ENCODE results near the gene POLD3. TPM values are rescaled to one million over a fixed set of nuclear protein-coding genes. Genes with fewer than 3 reads are reported as not detected.
A peak's percentile ranks its signal among the peaks of the same experiment; 100 is the strongest.

The POLD3 gene
- total and polyA plus RNA-seq, 2 donors (not counting 1 experiment from before 2014, with no cell fraction given) = 4.6 to 17.6 TPM

DNA sequence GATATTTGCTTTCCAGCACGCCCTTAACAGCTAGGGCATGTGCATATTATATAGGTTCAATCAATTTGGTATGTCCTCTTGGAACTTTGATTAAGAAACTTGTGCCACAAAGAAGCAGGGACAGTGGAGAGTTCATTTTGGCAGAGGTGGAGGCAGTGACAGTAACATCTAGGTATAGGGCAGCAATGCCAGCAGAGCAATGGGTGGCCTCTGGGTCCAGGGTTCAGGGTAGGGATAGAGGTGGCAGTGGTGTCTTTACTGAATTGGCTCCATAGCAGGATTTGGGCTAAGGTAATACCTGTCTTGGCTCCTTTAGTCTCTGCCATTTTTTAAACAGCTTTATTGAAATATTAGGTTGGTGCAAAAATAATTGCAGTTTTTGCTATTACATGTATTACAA is 24.4 kb upstream of the POLD3 start:
- no peaks in the 10 kb centered on the region for H3K4me1 Mint-ChIP-seq
- no peaks in the 10 kb centered on the region for H4K20me1 ChIP-seq (ENCODE audit: control insufficient read depth, insufficient read depth, low read length, poor library complexity, severe bottlenecking)
- no peak overlapping the region for H3K9ac ChIP-seq (ENCODE audit: low read length)
- no peak overlapping the region for H3K4me2 ChIP-seq (replicated peaks; ENCODE audit: low read depth, low read length, poor library complexity, severe bottlenecking)
- TF ChIP-seq EZH2 (IDR thresholded peaks at IDR 0.05; ENCODE audit: borderline replicate concordance, insufficient read depth, low read depth, low read length, poor library complexity, severe bottlenecking) = no peak
- no peaks in the 10 kb centered on the region for H3K9me3 ChIP-seq (ENCODE audit: control extremely low read depth in 1 of 3, control insufficient read depth in 2 of 3, insufficient read depth in 1 of 3, low read length in 2 of 3)
- intact Hi-C loops (cut with micrococcal nuclease) = no loop called here
- peaks cover 0 to 4% (median 0%) of the 10 kb centered on the region in 4 experiments for H3K27me3 ChIP-seq (replicated peaks in 1 of 4; ENCODE audit: control extremely low read depth in 1 of 4, control insufficient read depth in 3 of 4, insufficient read depth in 4 of 4, low read length in 3 of 4)
- H3K4me1 ChIP-seq (ENCODE audit: control insufficient read depth in 2 of 2, insufficient read depth in 2 of 2, low read length in 2 of 2) = no peaks in the 10 kb centered on the region
- no peak overlapping the region for H2AFZ ChIP-seq (ENCODE audit: insufficient read depth, low read depth, low read length, poor library complexity, severe bottlenecking)
- no peak overlapping the region for H3K4me3 ChIP-seq (ENCODE audit: control extremely low read depth in 1 of 5, extremely low read depth in 1 of 5, insufficient read depth in 1 of 5, low read depth in 2 of 5, low read length in 4 of 5)
- DNase-seq = no peak
- H3K9me3 Mint-ChIP-seq (ENCODE audit: insufficient read depth) = no peaks in the 10 kb centered on the region
- H3K4me3 Mint-ChIP-seq = no peak overlapping the region
- ChIA-PET POLR2A (no interaction called here), CTCF (interaction anchor here (6.0 kb wide), 1 partner anchor 115 kb away, joined by 53 read pairs; no protein-coding TSS in a partner anchor)
- no peak overlapping the region for H3K27ac ChIP-seq (ENCODE audit: low read length in 2 of 2)
- H3K36me3 ChIP-seq (replicated peaks in 1 of 2; ENCODE audit: control extremely low read depth in 1 of 2, control insufficient read depth in 1 of 2, extremely low read depth in 1 of 2, insufficient read depth in 2 of 2, low read length in 1 of 2) = no peaks in the 10 kb centered on the region
- peaks cover 33% of the 10 kb centered on the region for H3K27me3 Mint-ChIP-seq
- no peak for ATAC-seq (ENCODE audit: low read depth)
- no peaks in the 10 kb centered on the region for H3K79me2 ChIP-seq (ENCODE audit: control insufficient read depth, insufficient read depth, low read length)
- H3K27ac Mint-ChIP-seq = no peak overlapping the region
- WGBS (ENCODE audit: insufficient coverage) = 100% methylated on average over 1 of the region's 1 CpG

DNA sequence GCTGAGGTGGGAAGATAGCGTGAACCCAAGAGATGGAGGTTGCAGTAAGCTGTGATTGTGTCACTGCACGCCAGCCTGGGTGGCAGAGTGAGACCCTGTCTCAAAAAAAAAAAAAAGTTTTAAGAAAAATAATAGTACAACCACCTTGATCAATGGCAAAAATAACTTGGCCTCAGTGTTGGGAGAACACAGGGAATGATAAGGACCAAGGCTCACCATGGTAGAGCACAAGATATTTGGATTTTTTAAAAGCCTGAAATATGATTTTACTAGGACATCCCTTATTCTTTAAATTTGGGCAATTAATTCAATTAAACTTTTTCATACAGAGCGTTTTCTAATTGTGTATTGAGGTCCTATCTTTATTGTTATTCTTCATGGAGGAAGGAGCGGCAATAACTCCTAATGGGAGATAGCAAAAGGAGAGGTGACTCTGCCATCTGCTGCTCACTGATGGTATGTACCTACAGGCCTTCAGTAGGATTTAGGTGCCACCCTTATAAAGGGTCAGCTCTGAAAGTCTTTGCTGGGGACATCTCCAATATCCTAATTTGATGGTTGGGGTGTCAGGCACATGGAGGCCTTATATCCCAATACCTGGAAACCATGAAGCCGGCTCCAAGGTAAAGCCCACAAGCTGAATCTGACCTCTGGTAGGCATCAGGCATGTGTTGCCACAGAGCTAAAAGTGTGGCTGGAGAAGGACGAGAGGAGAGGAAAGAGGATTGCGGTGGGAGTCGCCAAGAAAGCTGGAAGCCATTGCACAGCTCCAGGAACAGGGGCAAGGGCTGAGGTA is 21.9 kb upstream of the POLD3 start:
- no peak overlapping the region for H3K27ac Mint-ChIP-seq
- H3K36me3 ChIP-seq (replicated peaks in 1 of 2; ENCODE audit: control extremely low read depth in 1 of 2, control insufficient read depth in 1 of 2, extremely low read depth in 1 of 2, insufficient read depth in 2 of 2, low read length in 1 of 2) = no peaks in the 10 kb centered on the region
- 75% methylated on average over 4 of the region's 8 CpGs for WGBS (ENCODE audit: insufficient coverage)
- H3K9me3 ChIP-seq (ENCODE audit: control extremely low read depth in 1 of 3, control insufficient read depth in 2 of 3, insufficient read depth in 1 of 3, low read length in 2 of 3) = no peaks in the 10 kb centered on the region
- no peaks in the 10 kb centered on the region for H4K20me1 ChIP-seq (ENCODE audit: control insufficient read depth, insufficient read depth, low read length, poor library complexity, severe bottlenecking)
- no peaks in the 10 kb centered on the region for H3K27me3 ChIP-seq (replicated peaks in 1 of 4; ENCODE audit: control extremely low read depth in 1 of 4, control insufficient read depth in 3 of 4, insufficient read depth in 4 of 4, low read length in 3 of 4)
- H3K4me2 ChIP-seq (replicated peaks; ENCODE audit: low read depth, low read length, poor library complexity, severe bottlenecking) = no peak overlapping the region
- POLR2A ChIA-PET = interaction anchor here (0.6 kb wide), 1 partner anchor 117 kb away, joined by 3 read pairs; no protein-coding TSS in a partner anchor
- no peaks in the 10 kb centered on the region for H3K9me3 Mint-ChIP-seq (ENCODE audit: insufficient read depth)
- H3K4me3 ChIP-seq (ENCODE audit: control extremely low read depth in 1 of 5, extremely low read depth in 1 of 5, insufficient read depth in 1 of 5, low read depth in 2 of 5, low read length in 4 of 5) = no peak overlapping the region
- no peak overlapping the region for H3K9ac ChIP-seq (ENCODE audit: low read length)
- peaks cover 23% of the 10 kb centered on the region for H3K27me3 Mint-ChIP-seq
- CTCF ChIA-PET = interaction anchor here (0.6 to 6.0 kb wide), 11 partner anchors 10 to 1512 kb away, joined by 3 to 53 read pairs (median 3); no protein-coding TSS in a partner anchor
- H3K4me1 ChIP-seq (ENCODE audit: control insufficient read depth in 2 of 2, insufficient read depth in 2 of 2, low read length in 2 of 2) = no peaks in the 10 kb centered on the region
- H3K79me2 ChIP-seq (ENCODE audit: control insufficient read depth, insufficient read depth, low read length) = no peaks in the 10 kb centered on the region
- intact Hi-C loops (cut with micrococcal nuclease) = loop anchor here (1.0 to 5.0 kb wide), 3 partner anchors 121 to 313 kb away; no protein-coding TSS in a partner anchor
- H3K27ac ChIP-seq (ENCODE audit: low read length in 2 of 2) = no peak overlapping the region
- H3K4me1 Mint-ChIP-seq = no peaks in the 10 kb centered on the region
- TF ChIP-seq, protein P1, sequence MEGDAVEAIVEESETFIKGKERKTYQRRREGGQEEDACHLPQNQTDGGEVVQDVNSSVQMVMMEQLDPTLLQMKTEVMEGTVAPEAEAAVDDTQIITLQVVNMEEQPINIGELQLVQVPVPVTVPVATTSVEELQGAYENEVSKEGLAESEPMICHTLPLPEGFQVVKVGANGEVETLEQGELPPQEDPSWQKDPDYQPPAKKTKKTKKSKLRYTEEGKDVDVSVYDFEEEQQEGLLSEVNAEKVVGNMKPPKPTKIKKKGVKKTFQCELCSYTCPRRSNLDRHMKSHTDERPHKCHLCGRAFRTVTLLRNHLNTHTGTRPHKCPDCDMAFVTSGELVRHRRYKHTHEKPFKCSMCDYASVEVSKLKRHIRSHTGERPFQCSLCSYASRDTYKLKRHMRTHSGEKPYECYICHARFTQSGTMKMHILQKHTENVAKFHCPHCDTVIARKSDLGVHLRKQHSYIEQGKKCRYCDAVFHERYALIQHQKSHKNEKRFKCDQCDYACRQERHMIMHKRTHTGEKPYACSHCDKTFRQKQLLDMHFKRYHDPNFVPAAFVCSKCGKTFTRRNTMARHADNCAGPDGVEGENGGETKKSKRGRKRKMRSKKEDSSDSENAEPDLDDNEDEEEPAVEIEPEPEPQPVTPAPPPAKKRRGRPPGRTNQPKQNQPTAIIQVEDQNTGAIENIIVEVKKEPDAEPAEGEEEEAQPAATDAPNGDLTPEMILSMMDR (IDR thresholded peaks at IDR 0.05) = peak; percentile 45
- no peak for TF ChIP-seq EZH2 (IDR thresholded peaks at IDR 0.05; ENCODE audit: borderline replicate concordance, insufficient read depth, low read depth, low read length, poor library complexity, severe bottlenecking)
- H2AFZ ChIP-seq (ENCODE audit: insufficient read depth, low read depth, low read length, poor library complexity, severe bottlenecking) = no peak overlapping the region
- H3K4me3 Mint-ChIP-seq = no peak overlapping the region
- ATAC-seq (ENCODE audit: low read depth) = no peak
- DNase-seq = peak; percentile 38

Data from B cell (primary cell).